HG03342 (cell line): ENCODE data around the gene TEAD4.

Experiments used
- ATAC-seq: cut with Tn5 transposase; IDR thresholded peaks from one replicate; pipeline ENCODE4 v1.9.1; 2021; ENCODE audit warnings: mild to moderate bottlenecking, moderate library complexity; ENCODE audit not compliant: unreplicated experiment

Gene TEAD4

DNA sequence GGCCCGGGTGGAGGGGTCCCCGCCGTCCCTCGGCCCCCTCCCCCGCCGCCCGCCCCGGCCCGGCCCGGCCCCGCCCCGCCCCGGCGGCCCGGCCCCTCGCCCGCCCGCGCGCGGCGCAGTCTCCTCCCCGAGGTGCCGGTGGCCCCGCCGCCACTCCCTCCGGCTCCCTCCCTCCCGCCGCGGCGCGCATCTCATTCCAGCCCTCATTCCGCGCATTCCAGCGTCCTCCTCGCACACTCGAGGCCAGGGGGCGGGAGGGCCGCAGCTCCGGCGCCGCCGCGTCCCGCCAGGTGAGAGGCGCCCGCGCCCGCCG, at the start of gene TEAD4:
Gene TEAD4, plus strand, starts transcription at position 206 of the 313 bp plus-strand sequence.
- ATAC-seq = no peak

DNA sequence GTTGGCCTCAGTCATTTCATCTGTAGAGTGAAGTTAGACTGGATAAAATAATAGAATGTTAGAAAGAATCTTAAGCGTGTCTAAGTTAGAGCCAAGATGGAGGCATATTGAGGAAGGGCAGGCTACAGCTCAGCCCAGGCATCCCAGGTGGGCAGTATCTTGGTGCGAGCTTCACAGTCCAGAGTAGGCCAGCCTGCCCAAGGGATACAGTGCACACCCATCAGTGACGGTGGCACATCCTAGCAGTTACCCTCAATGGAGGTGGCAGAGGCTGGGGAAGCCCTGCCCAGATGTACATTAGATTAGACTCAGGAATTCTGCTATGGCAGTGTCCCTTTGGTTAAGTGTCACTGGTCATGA, 47.0 kb upstream of the TEAD4 start:
- ATAC-seq = no peak

DNA sequence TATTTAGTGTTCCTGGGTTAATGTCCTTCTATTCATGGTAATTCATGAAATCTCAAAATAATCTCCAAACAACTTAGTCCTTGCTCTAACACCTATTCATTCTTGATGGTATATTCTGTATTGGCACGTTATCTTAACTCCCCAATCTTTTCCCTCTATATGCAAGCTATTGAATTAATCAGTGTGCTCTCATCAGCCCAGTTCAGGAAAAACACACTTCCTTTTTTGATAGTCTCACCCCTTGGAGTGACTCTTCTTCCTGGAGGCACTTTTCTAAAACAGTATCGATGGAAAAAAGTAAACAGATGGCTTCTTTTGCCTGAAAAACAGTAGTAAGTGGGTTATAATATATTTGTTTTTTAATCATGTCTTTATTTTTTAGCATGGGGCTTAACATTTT, 39.9 kb upstream of the TEAD4 start:
- ATAC-seq = no peak

DNA sequence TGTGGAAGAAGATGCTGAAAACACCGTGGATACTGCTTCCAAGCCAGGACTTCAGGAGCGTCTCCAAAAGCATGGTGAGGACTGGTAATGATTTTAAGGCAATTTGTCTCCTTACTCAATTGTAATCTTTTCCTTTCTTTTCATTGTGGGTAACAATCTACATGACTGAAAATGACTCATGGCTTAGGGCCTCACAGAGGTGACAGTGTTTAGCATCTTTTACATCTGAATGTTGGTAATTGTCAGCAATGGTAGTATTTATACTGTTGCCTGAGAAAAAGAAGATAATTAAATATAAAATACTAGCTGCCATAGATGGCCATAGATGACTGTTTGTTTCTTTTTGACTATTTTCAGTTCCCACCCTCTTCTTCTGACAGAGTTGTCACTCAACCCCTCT, 36.9 kb upstream of the TEAD4 start:
- no peak for ATAC-seq

DNA sequence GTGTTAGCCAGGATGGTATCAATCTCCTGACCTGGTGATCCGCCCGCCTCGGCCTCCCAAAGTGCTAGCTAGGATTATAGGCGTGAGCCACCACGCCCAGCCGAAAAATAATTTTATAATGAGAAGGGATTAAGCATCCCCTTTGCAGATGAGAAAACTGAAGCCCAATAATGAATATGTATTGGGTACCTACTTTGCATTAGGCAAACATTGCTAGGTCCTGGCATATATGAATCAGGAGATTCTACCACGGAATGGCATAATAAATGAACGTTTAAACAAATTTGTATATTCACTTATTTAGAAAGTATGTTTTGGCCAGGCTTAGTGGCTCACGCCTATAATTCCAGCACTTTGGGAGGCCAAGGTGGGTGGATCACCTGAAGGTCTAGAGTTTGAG, 36.1 kb upstream of the TEAD4 start:
- ATAC-seq = no peak

DNA sequence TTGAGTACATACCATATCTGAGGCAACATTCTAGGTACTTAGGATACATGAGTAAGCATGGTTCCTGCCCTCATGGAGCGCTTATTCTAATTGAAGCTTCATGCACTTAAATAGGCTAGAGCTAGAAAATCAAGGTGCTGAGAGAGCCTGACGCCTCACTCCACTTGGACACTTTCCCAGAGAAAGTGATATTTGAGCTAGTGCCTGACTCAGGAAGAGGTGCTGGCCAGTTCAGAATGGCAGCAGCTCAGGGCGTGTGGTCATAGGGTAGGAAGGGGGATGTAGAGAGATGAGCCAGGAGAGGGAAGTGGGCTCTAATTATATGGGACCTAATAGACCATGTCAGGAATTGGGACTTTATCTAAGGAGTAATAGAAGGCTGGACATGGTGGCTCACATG, 35.2 kb upstream of the TEAD4 start:
- ATAC-seq = no peak

DNA sequence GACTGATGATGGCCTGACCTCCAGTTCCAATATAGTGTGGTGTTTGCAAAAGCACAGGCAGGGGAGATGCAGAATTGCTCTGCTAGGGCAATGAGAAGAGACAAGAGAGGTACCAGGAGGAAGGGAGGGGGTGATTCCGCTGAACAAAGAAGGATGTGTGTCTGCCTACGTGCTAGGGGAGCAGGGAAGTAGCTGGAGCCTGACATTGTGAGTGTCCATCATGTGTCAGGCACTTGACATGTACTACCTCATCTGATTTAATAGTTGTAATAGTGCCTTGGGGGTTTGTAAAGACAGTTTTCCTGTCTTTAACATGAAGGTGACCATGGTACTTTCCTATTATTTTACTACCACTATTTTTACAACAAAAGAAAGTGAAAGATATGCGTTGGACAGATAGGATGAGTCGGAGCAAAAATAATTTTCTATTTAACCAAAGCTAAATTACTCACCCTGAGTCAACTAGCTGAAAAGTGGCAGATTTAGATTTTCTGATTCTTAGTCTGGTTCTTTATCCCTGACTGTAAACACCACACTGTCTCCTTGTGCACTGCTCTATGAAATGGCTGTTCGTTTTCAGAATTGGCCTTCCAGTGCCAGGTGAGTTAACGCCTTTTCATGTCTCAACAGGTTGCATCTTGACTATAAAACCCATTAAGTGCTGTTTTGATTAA, 33.7 kb upstream of the TEAD4 start:
- no peak for ATAC-seq

DNA sequence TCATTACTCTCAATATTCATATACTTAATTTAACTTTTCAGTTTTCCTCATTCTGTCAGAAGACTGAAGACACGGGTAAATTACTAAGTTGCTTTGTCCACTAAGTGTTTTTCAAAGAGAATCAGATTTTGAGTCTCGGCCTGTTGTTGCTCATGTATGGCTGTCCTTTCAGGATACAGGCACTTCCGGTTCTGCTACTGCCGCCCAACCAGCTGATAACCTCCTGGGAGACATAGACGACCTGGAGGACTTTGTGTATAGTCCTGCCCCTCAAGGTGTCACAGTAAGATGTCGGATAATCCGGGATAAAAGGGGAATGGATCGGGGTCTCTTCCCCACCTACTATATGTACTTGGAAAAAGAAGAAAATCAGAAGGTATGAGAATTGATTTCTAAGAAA, 28.3 kb upstream of the TEAD4 start:
- ATAC-seq = no peak

DNA sequence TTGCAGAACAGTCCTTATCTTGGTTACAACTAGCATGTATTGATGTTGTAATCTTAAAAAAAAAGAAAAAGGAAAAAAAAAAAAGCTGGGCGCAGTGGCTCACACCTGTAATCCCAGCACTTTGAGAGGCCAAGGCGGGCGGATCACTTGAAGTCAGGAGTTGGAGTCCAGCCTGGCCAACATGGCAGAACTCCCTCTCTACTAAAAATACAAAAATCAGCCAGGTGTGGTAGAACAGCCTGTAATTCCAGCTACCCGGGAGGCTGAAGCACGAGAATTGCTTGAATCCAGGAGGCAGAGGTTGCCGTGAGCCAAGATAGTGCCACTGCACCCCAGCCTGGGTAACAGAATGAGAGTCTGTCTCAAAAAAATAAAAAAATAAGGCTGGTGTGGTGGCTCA, 25.6 kb upstream of the TEAD4 start:
- no peak for ATAC-seq

DNA sequence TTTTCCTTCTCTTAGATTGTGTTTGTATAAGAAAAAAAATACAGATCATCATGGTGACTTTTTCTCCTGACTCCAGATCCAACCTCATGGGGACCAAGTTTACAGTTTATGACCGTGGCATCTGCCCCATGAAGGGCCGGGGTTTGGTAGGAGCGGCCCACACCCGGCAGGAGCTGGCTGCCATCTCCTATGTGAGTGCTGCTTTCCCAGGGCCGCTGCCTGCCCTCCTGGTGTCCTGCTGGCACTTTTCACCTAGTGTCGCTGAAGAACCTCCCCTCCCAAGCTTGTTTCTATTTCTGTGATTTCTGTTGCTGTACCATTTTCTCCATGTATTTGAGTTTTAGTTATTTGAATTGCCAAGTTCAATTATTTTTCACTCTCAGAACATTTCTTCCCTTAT, 24.8 kb upstream of the TEAD4 start:
- ATAC-seq = no peak

DNA sequence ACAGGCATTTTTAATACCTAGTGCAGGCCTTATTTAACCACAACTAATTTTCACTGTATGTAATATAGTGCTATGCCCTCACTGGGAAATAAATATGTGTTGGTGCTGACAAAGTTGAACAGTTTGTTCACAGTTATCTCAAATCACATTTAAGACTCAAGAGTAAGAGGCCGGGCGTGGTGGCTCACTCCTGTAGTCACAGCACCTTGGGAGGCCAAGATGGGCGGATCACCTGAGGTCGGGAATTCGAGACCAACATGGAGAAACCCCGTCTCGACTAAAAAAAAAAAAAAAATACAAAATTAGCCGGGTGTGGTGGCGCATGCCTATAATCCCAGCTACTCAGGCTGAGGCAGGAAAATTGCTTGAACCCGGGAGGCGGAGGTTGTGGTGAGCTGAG, 22.9 kb upstream of the TEAD4 start:
- ATAC-seq = no peak

DNA sequence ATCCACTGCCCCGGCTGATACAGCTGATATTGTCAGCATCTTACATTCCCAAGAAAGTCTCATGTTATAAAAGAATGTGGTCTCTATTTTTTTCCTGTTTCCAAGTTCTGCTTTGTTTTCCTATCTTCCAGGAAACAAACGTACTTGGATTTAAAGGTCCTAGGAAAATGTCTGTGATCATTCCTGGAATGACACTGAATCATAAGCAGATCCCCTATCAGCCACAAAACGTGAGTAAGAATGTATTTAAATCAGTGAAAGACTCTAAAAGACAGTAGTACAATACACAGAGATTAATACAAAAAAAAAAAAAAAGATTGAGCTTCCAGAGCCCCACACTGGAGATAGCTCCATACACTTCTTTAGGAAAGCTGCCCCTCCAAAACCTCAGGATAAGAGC, 21.7 kb upstream of the TEAD4 start:
- no peak for ATAC-seq

DNA sequence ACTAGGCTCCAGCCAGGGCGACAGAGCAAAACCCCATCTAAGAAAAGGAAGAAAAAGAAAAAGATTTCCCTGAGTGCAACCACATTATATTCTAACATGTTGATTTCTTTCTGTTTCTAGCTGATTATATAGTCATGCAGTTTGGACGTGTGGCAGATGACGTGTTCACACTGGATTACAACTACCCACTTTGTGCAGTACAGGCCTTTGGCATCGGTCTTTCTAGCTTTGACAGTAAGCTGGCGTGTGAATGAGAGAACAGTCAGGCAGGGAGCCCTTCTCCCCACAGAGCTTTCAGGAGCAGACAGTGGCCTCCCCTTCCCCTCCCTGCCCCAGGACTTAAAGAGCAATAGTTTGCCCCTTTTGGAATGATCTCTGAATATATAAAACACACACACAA, 20.0 kb upstream of the TEAD4 start:
- no peak for ATAC-seq

DNA sequence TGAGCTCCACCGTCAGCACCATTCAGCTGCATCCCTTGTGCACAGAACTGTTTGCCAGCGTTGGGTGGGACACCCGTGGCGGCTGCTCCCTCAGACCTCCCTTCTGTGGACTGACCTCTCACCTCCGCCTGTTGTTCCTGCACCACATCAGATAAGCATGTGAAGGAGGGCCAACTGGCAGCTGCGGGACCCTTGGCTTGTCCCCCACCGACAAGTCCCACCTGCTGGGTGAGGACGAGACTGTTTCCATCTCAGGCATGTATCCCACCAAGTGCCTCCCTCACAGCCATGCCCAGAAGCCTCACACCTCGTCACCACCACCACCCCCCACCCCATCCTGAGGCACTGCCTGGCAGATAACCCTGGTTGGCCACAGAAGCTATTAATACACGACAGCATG, 18.6 kb upstream of the TEAD4 start:
- no peak for ATAC-seq

DNA sequence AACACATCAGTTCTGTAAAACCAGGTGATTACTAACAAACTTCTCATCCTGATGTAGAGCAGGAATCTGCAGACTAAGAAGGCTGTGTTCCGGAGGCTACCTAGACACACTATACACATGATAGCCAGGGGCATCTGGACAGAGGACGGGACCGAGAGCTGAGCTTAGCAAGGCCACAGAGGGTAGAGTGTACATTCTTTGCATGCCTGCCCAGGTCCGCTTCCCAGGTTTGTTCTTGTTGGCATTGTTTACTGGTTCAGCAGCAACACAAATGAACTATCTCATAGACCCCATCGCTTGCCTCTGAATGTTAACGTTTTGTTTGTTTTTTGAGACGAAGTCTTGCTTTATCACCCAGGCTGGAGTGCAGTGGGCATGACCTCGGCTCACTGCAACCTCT, 17.7 kb upstream of the TEAD4 start:
- ATAC-seq = no peak

DNA sequence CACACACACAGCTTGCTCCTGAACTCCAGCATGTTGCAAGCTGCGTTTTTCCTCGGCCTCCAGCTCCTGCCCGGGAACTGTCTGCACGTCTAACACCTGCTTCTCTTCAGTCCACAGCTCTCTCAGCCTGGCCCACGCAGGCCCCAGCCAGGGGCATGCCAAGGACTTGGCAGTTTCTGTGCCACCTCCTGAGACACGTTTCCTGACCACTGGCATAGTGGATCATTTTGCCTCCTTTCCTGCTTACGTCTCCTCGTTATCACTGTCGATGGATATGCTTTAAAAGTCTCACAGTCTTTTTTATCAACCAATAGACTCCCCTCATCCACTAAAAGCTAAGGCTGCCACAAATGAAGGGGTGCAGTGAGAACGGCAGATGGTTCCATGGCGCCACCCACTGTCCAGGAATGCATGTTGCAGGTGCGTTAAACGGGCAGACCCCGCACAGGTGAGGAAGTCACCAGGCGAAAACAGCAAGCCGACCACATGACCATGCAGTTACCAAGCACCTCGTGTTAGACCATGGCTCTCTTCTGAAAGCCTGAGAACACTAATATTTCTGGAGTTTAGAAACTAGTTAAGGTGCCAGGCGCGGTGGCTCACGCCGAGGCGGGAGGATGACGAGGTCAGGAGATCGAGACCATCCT, 14.7 kb upstream of the TEAD4 start:
- ATAC-seq = no peak

DNA sequence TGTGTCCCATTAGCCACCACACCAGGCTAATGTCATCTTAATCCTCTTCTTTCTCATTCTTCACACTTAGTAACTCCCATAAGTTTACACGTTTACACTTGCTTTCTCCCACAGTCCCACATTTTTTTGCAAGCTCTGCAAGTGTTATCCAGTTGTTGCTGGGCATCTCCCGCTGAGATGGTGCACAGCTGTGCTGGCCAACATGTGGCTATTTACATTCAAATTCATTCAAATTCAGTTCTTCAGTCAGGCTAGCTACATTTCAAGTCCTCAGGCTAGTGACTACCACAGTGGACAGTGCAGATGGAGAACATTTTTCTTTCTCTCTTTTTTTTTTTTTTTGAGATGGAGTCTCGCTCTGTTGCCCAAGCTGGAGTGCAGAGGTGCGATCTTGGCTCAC, 9.8 kb upstream of the TEAD4 start:
- no peak for ATAC-seq

DNA sequence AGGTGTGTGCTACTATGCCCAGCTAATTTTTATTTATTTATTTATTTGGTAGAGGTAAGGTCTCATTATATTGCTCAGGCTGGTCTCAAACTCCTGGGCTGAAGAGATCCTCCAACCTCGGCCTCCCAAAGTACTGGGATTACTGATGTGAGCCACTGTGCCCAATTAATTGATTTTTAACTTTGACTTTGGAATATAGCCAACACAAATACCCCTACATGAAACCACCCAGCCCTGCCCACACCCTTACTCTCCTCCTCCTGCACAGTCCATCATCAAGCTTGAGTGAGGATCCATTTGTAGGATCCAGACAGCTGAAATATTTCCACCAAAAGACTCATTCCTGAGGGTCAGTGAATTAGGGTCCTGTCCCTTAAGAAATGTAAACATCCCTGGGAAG, 3.3 kb upstream of the TEAD4 start:
- ATAC-seq = no peak

DNA sequence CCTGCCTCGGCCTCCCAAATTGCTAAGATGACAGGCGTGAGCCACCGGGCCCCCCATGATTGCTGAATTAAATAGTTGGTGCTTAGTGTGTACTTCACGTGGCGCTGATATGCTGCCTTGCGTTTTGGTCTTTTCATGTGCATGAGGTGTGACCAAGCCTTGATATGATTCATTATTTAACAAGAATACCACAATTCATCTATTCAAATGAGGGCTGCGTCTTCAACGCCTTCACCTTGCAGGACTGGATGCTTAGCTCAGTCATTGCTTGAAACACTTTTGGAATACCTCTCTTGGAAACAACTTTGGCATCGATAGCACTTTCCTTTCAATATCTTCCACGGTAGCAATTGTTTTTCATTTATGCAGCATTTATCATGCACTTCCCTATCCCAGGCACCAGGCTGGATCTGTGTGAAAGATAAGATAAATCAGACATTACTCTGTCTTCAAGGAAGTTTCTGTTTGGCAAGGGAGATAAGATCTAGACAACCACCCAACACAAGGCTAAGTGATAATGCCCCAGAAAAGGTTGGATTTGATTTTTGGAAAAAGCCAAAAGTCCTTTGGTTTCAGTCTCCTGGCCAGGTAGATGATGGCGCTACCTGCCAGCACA, 1.3 kb upstream of the TEAD4 start:
- ATAC-seq = no peak

DNA sequence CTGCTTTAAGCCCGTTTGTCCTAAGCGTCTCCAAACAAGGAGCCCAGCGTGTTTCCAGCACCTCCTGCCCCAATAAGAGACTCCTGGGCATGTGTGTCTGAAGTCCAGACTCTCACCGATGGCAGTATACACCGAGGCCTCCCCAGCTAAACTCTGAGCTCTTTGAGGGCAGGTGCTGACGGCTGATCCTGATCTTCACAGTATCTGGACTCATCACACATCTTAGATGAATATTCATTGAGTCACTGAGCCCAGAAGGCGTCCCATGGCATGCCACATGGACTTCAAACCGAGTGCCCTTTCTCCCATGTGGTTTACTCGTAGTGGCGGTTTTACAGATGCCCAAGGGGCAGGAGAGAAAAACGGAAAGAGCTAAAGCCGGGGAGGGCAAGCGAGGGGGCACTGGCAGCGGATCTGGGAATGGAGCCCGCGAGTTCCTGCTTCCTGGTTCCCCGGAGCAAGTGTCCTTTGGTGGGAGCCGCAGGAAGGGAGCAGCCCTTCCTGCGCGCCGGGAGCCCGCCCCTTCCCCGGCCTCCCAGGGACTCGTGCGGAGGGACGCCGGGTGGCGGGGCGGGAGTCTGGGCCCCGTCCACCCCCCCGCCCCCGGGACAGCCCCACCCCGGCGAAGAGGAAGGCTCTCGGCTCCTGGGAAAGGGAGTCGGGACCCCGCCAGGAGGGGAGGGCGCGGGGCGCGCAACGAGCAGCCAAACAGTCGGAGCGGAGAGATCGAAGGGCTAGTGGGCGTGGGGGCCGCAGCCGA, 585 bp upstream of the TEAD4 start:
- no peak for ATAC-seq

DNA sequence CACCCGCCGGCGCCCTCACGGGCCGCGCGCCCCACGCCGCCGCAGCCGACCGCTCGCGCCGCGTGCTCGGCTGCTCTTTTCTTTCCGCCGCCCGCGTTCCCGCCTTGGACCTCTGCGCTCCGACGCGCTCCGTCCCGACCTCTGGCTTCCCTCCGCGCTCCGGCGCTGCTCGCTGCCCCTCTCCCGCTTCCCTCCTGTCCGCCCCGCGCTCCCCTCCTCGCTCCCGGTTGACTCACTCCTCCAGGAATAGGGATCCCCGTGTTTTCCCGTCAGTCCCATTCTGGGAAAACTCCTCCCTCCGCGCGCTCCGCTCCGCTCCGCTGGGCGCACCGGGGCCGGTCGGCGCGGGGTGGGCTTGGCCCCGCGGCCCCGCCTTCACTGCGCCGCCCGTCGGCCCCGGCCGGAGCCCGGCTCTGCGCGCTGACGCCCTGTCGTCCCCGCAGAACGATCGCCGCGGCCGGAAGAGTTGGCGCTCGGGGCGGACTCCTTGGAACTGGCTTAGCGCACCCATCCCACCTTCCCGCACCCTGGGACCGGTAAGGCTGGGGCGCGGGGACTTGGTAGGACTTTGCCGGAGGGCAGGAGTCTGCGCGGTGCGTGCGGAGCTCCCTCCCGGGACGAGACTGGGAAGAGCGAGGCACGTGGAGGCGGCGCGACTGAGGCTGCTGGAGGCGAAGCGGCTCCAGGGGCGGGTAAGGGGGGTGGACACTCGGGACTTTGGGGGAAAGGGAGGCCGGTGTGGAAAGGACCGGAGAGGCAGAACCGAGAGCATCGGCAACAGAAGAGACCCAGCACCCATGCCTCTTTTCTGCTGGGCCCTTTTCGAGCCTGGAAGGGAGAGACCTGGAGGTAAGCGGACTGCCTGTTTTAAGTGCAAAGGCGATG, 550 bp downstream of the TEAD4 start:
- no peak for ATAC-seq
